ENCODE results near the gene COL23A1.
A peak's percentile ranks its signal among the peaks of the same experiment; 100 is the strongest.

The COL23A1 gene

DNA sequence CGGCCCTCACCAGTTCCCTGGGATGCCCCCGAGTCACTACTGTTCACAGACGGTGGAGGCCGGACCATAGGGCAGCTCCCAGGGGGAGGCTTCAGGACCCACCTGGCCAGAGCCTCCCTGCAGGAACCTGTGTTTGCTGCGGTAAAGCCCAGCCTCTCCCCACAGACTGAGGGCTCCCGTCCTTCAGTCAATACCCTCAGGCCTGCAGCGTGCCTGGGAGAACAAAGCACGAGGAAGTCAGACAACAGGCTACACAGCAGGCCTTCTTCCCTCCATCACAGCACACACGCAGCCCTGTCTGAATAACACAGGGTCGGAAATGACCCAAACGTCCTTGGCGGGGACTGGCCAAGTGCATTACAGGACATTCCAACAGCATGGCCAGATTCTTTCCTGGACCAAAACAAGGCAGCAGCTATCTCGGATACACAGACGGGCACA is 34.4 kb downstream of the COL23A1 start:
- no peak overlapping the region for H3K4me3 ChIP-seq (ENCODE audit: low read length)
- DNase-seq (ENCODE audit: low read depth): no peak
- TF ChIP-seq, protein P1, sequence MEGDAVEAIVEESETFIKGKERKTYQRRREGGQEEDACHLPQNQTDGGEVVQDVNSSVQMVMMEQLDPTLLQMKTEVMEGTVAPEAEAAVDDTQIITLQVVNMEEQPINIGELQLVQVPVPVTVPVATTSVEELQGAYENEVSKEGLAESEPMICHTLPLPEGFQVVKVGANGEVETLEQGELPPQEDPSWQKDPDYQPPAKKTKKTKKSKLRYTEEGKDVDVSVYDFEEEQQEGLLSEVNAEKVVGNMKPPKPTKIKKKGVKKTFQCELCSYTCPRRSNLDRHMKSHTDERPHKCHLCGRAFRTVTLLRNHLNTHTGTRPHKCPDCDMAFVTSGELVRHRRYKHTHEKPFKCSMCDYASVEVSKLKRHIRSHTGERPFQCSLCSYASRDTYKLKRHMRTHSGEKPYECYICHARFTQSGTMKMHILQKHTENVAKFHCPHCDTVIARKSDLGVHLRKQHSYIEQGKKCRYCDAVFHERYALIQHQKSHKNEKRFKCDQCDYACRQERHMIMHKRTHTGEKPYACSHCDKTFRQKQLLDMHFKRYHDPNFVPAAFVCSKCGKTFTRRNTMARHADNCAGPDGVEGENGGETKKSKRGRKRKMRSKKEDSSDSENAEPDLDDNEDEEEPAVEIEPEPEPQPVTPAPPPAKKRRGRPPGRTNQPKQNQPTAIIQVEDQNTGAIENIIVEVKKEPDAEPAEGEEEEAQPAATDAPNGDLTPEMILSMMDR (conservative IDR thresholded peaks at IDR 0.05; ENCODE audit: low read depth, low read length): no peak

DNA sequence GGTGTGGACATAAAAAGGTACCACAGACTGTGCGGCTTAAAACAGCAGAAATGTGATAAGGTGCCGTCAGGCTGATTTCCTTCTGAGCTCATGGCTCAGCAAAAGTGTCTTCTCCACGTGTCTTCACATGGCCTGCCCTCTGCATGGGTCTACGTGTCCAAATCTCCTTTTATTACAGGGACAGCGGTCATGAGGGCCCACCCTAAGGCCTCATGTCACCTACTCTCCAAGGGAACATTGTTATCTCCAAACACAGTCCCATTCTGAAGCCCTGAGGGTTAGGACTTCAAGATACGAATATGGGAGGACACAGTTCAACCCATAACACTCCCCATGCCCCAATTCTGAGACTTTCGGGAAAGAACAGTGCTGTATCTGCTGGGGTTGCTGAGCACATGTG is 35.2 kb downstream of the COL23A1 start:
- no peak for DNase-seq (ENCODE audit: low read depth)
- TF ChIP-seq, protein P1 (conservative IDR thresholded peaks at IDR 0.05; ENCODE audit: low read depth, low read length): no peak
- no peak overlapping the region for H3K4me3 ChIP-seq (ENCODE audit: low read length)

DNA sequence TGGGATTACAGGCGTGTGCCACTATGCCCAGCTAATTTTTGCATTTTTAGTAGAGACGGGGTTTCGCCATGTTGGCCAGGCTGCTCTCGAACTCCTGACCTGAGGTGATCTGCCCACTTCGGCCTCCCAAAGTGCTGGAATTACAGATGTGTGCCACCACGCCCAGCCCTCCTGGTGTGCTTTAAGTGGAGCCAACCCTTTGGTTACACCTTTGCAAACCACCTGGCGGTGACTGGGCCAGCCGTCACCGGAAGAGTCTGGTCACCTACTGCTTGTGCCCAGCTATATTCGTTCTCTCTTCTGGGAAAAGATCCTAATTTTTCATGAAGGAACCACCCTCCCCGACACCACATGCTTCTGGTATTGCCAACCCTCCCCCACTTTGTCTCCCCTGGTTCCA is 35.9 kb downstream of the COL23A1 start:
- TF ChIP-seq, protein P1 (conservative IDR thresholded peaks at IDR 0.05; ENCODE audit: low read depth, low read length): no peak
- no peak overlapping the region for H3K4me3 ChIP-seq (ENCODE audit: low read length)
- no peak for DNase-seq (ENCODE audit: low read depth)

DNA sequence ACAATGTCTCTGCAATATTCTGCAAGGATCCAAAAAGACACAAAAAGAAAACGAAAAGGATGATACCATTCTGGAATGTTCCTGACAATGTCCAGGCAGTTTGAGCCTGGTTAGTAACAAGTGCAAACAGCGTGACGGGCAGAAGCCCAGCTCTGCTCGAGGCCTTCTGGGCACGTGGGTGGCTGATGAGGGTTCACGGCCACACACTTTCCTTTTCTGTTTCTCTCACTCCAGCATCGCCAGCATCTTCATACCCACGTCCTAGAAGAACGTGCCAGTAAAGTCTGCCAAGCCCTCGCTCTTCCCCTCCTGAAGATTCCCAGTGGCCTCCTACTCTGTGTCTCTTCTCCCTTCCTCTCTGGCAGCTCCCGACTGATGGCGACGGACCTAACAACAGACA is 36.7 kb downstream of the COL23A1 start:
- no peak for DNase-seq (ENCODE audit: low read depth)
- TF ChIP-seq, protein P1 (conservative IDR thresholded peaks at IDR 0.05; ENCODE audit: low read depth, low read length): no peak
- no peak overlapping the region for H3K4me3 ChIP-seq (ENCODE audit: low read length)

DNA sequence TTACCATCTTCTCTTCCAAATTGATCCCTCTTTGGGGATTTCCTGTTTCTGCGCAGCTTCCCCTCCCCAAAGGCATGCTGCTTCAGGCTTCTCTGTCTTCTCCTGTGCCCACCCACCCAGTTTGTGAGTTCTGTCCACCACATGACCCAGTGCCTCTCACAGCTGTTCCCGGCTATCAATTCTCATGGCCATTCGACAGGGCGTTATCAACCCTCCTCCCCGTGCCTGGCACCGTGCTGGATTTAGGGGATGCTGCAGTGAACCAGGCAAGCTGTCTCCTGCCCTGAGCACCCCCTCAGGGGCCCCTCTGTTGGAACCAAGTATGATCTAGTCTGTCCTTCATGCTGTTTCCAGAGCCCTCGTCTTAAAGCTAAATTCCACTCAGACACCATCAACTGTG is 38.7 kb downstream of the COL23A1 start:
- TF ChIP-seq, protein P1 (conservative IDR thresholded peaks at IDR 0.05; ENCODE audit: low read depth, low read length): no peak
- DNase-seq (ENCODE audit: low read depth): no peak
- no peak overlapping the region for H3K4me3 ChIP-seq (ENCODE audit: low read length)

DNA sequence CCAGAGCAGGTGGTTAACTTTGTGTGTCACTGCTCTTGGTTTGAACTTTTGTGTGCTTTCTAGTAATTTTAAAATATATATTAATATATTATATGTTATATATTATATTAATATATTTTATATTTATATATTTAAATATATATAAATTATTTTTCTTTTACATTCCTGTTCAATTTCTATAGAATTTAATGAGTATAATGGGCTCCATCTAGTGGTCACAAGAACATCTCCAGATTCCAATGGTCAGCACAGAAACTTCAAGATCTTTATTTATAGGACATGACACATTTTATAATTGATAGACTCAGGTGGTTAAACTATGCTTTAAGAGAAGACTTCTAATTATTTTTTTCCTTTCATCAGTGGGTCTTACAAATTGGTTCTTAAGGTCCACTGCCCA is 39.1 kb downstream of the COL23A1 start:
- no peak overlapping the region for H3K4me3 ChIP-seq (ENCODE audit: low read length)
- no peak for DNase-seq (ENCODE audit: low read depth)
- TF ChIP-seq, protein P1 (conservative IDR thresholded peaks at IDR 0.05; ENCODE audit: low read depth, low read length): peak; percentile 39

DNA sequence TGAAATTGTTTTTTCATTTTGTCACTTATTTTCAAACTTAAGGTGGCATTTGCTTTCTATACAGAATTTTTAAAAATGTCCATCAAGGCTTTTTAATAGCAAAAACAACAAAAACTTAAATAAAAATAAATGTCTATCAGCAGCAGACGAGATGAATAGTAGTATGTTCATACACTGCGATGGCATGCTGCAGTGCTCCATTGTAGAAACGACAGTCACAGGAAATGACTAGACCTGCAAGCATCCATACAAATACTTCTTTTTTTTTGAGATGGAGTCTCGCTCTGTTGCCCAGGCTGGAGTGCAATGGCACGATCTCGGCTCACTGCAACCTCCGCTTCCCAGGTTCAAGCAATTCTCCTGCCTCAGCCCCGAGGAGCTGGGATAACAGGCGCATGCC is 41.4 kb downstream of the COL23A1 start:
- TF ChIP-seq, protein P1 (conservative IDR thresholded peaks at IDR 0.05; ENCODE audit: low read depth, low read length): no peak
- DNase-seq (ENCODE audit: low read depth): no peak
- H3K4me3 ChIP-seq (ENCODE audit: low read length): no peak overlapping the region
